Osteocyte (in vitro differentiated cells): ENCODE results near the gene PAX5. TPM values are rescaled to one million over a fixed set of nuclear protein-coding genes. Genes with fewer than 3 reads are reported as not detected.
A peak's percentile ranks its signal among the peaks of the same experiment; 100 is the strongest.
"Not testable (repeated sequence)": the region's sequence is repeated elsewhere in the genome, so short reads cannot be mapped to it uniquely, and the experiment has no call there.

Source experiments
- DNase-seq: peaks from one replicate; pipeline ENCODE4 v3.0.0; 2021; ENCODE audit warnings: mixed read lengths; ENCODE audit not compliant: unreplicated experiment; ENCODE audit errors: extremely low spot score
- H3K27ac Mint-ChIP-seq: one replicate; pipeline ENCODE4 v1.8.0; 2021; ENCODE audit warnings: mild to moderate bottlenecking, mixed read lengths; ENCODE audit not compliant: unreplicated experiment
- H3K27me3 Mint-ChIP-seq: one replicate; pipeline ENCODE4 v1.8.0; 2021; ENCODE audit warnings: mixed read lengths; ENCODE audit not compliant: unreplicated experiment
- H3K36me3 Mint-ChIP-seq: one replicate; pipeline ENCODE4 v1.8.0; 2021; ENCODE audit warnings: mixed read lengths; ENCODE audit not compliant: unreplicated experiment
- H3K4me1 Mint-ChIP-seq: one replicate; pipeline ENCODE4 v1.8.0; 2021; ENCODE audit warnings: mixed read lengths; ENCODE audit not compliant: unreplicated experiment
- H3K4me3 Mint-ChIP-seq: one replicate; pipeline ENCODE4 v1.8.0; 2021; ENCODE audit warnings: mild to moderate bottlenecking, moderate library complexity, mixed read lengths; ENCODE audit not compliant: unreplicated experiment
- H3K9me3 Mint-ChIP-seq: one replicate; pipeline ENCODE4 v1.8.0; 2021; ENCODE audit warnings: mixed read lengths; ENCODE audit not compliant: unreplicated experiment
- CTCF ChIP-seq: fragments of 200-600 bp; sonication (generic); IDR thresholded peaks from 2 replicates; pipeline ENCODE4 v1.5.0; 2021; ENCODE audit warnings: antibody characterized with exemption, mild to moderate bottlenecking, moderate library complexity
- long read RNA-seq: library from polyadenylated mRNA; unstranded; transcript quantifications from one replicate; pipeline ENCODE4 v2.0.0, GENCODE V29; 2021
- total RNA-seq: library from RNA; stranded (reverse); gene quantifications from 2 replicates; pipeline ENCODE4 v1.2.1, GENCODE V29; 2021

Gene PAX5
- not detected in 2 replicates for total RNA-seq
- long read RNA-seq: 0 reads

GRCh38 chr9:37033682-37034304 is at the start of gene PAX5:
PAX5 (minus strand) TSS chr9:37034268; CDS start chr9:37034031, 237 bp downstream.
- Mint-ChIP-seq H3K27me3 (peaks cover 81% of the 10 kb centered on the region), H3K4me1 (peaks cover 25% of the 10 kb centered on the region), H3K9me3 (no peaks in the 10 kb centered on the region), H3K36me3 (no peaks in the 10 kb centered on the region), H3K4me3 (peak within 1 kb of the TSS; percentile 22), H3K27ac (no peak within 1 kb of the TSS)
- TF ChIP-seq CTCF: no peak
- DNase-seq: no peak

- Mint-ChIP-seq H3K4me1 (peaks cover 37% of the 10 kb centered on the region), H3K9me3 (no peaks in the 10 kb centered on the region), H3K27me3 (no peaks in the 10 kb centered on the region), H3K4me3 (no peak overlapping the region), H3K27ac (no peak overlapping the region), H3K36me3 (peaks cover 25% of the 10 kb centered on the region)
- no peak for DNase-seq
- TF ChIP-seq CTCF: no peak
Measured at GRCh38 chr9:37083654-37084053, 49.6 kb upstream of the PAX5 start.

GRCh38 chr9:37082214-37082765 is 48.2 kb upstream of the PAX5 start:
- no peak for DNase-seq
- no peak overlapping the region for H3K4me3 Mint-ChIP-seq
- no peak for TF ChIP-seq CTCF
- no peaks in the 10 kb centered on the region for H3K27me3 Mint-ChIP-seq
- no peaks in the 10 kb centered on the region for H3K9me3 Mint-ChIP-seq
- H3K36me3 Mint-ChIP-seq: peaks cover 16% of the 10 kb centered on the region
- no peak overlapping the region for H3K27ac Mint-ChIP-seq
- peaks cover 32% of the 10 kb centered on the region for H3K4me1 Mint-ChIP-seq

- not testable (repeated sequence) for H3K9me3 Mint-ChIP-seq, DNase-seq, H3K36me3 Mint-ChIP-seq, H3K27me3 Mint-ChIP-seq, H3K27ac Mint-ChIP-seq
- H3K4me3 Mint-ChIP-seq: peak overlapping the region; percentile 98
- H3K4me1 Mint-ChIP-seq: peaks cover 32% of the 10 kb centered on the region
Measured at GRCh38 chr9:37081507-37081906, 47.4 kb upstream of the PAX5 start.

- Mint-ChIP-seq H3K4me3 (peak overlapping the region; percentile 98), H3K27me3 (peaks cover 13% of the 10 kb centered on the region), H3K27ac (peak overlapping the region; percentile 95), H3K4me1 (peaks cover 32% of the 10 kb centered on the region)
- H3K36me3 Mint-ChIP-seq, H3K9me3 Mint-ChIP-seq, DNase-seq: not testable (repeated sequence)
Measured at GRCh38 chr9:37080165-37080628, 46.1 kb upstream of the PAX5 start.

- DNase-seq: peak; percentile 96
- Mint-ChIP-seq H3K4me1 (peaks cover 32% of the 10 kb centered on the region), H3K36me3 (peaks cover 4% of the 10 kb centered on the region), H3K4me3 (peak overlapping the region; percentile 98), H3K9me3 (no peaks in the 10 kb centered on the region), H3K27me3 (peaks cover 17% of the 10 kb centered on the region), H3K27ac (peak overlapping the region; percentile 95)
- no peak for TF ChIP-seq CTCF
Measured at GRCh38 chr9:37079370-37080164, 45.5 kb upstream of the PAX5 start.

- not testable (repeated sequence) for H3K4me1 Mint-ChIP-seq, H3K9me3 Mint-ChIP-seq, DNase-seq, H3K27ac Mint-ChIP-seq, H3K4me3 Mint-ChIP-seq, H3K36me3 Mint-ChIP-seq
- H3K27me3 Mint-ChIP-seq: peaks cover 45% of the 10 kb centered on the region
Measured at GRCh38 chr9:37074790-37075189, 40.7 kb upstream of the PAX5 start.
